ENCODE measurements around the gene MX2. TPM values are rescaled to one million over a fixed set of nuclear protein-coding genes. Genes with fewer than 3 reads are reported as not detected.
A peak's percentile ranks its signal among the peaks of the same experiment; 100 is the strongest.

The MX2 gene
- total RNA-seq, 4 donors from 2014 or later: 3.2 to 6.1 (median 5.1) TPM

DNA sequence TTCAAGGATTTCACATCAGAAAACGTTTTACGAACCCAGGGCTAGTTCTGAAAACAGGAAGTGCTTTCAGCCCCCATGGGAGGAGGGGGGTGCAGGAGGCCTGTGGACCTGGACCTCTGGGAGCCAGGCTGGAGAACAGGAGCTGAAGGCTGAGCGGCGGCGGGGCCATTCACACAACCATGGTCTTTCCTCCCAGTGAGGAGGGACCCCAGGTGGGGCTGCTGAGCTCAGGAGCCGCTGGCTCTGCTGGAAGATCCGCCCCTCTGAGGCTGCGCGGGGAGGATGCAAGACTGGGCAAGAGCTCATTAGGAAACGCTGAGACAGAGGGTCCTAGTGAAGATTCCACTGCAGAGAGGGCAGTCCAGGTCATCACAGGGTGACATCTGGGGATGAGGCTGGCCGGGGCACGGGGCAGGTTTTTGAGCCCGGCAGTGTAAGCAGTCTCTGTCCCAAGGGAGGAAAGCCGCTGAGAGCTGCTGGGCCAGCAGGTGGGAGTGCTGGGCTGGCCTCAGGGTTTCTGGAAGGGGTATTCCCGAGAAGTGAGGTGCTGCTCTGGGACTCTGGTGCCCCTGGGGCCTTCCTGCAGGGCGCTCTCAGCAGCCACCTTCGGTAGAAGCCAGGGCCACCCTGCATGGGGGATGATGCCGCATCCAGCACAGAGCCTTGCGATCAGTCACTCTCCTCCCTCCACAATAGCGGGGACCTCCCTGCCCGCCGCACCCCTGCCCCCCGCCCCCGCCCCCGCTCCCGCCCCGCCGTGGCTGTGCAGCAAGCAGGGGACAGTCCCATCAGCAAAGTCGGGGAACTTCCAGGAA lies 7.5 kb downstream of the MX2 start:
- WGBS: 39% methylated on average over 14 of the region's 29 CpGs

GRCh38 chr21:41369920-41370839 lies 8.4 kb downstream of the MX2 start:
- Histone ChIP-seq H3K27ac (peak overlapping the region; percentile 42), H3K36me3 (no peaks in the 10 kb centered on the region), H3K4me1 (peaks cover 33% of the 10 kb centered on the region), H3K4me3 (peak overlapping the region; percentile 37), H3K9me3 (no peaks in the 10 kb centered on the region), H3K27me3 (no peaks in the 10 kb centered on the region)
- TF ChIP-seq POLR2A (IDR thresholded peaks at IDR 0.05) (no peak), CTCF (IDR thresholded peaks at IDR 0.05) (no peak), EP300 (IDR thresholded peaks at IDR 0.05) (no peak), POLR2AphosphoS5 (IDR thresholded peaks at IDR 0.05) (no peak)
- 84% methylated on average over 25 of the region's 30 CpGs for WGBS
- DNase-seq (ENCODE audit: low spot score in 2 of 2): peak in 1 of 2 donors; percentile 73

More for the DNA sequence above, 7.5 kb downstream of the MX2 start:
- Histone ChIP-seq H3K27me3 (no peaks in the 10 kb centered on the region), H3K27ac (peak overlapping the region; percentile 42), H3K4me3 (peak overlapping the region; percentile 37), H3K36me3 (no peaks in the 10 kb centered on the region), H3K9me3 (no peaks in the 10 kb centered on the region), H3K4me1 (peaks cover 41% of the 10 kb centered on the region)
- peak in 1 of 2 donors; percentile 80 for DNase-seq (ENCODE audit: low spot score in 2 of 2)
- TF ChIP-seq POLR2AphosphoS5 (IDR thresholded peaks at IDR 0.05): no peak
- no peak for TF ChIP-seq CTCF (IDR thresholded peaks at IDR 0.05)
- TF ChIP-seq EP300 (IDR thresholded peaks at IDR 0.05): no peak
- no peak for TF ChIP-seq POLR2A (IDR thresholded peaks at IDR 0.05)

- Histone ChIP-seq H3K9me3 (no peaks in the 10 kb centered on the region), H3K27ac (peak overlapping the region; percentile 19), H3K36me3 (no peaks in the 10 kb centered on the region), H3K27me3 (no peaks in the 10 kb centered on the region), H3K4me3 (no peak overlapping the region), H3K4me1 (peaks cover 33% of the 10 kb centered on the region)
- no peak for TF ChIP-seq EP300 (IDR thresholded peaks at IDR 0.05)
- TF ChIP-seq POLR2AphosphoS5 (IDR thresholded peaks at IDR 0.05): no peak
- no peak for DNase-seq (ENCODE audit: low spot score in 2 of 2)
- WGBS: 67% methylated on average over 12 of the region's 12 CpGs
Measured at GRCh38 chr21:41370840-41371684, 9.2 kb downstream of the MX2 start.

- H3K4me3 ChIP-seq: no peak overlapping the region
- DNase-seq (ENCODE audit: low spot score in 2 of 2): no peak
Measured at GRCh38 chr21:41371685-41372030, 9.8 kb downstream of the MX2 start.

More at GRCh38 chr21:41371685-41372030, 9.8 kb downstream of the MX2 start:
- TF ChIP-seq EP300 (IDR thresholded peaks at IDR 0.05) (no peak), POLR2AphosphoS5 (IDR thresholded peaks at IDR 0.05) (no peak), CTCF (IDR thresholded peaks at IDR 0.05) (no peak), POLR2A (IDR thresholded peaks at IDR 0.05) (no peak)
- H3K4me1 ChIP-seq: peaks cover 33% of the 10 kb centered on the region
- H3K9me3 ChIP-seq: no peaks in the 10 kb centered on the region
- 74% methylated on average over 7 of the region's 7 CpGs for WGBS
- no peaks in the 10 kb centered on the region for H3K27me3 ChIP-seq
- H3K27ac ChIP-seq: peak overlapping the region; percentile 19
- H3K36me3 ChIP-seq: no peaks in the 10 kb centered on the region
